Stromal cell of bone marrow (primary cell): ENCODE measurements around the gene HDAC4.
"Not testable (repeated sequence)": the region's sequence is repeated elsewhere in the genome, so short reads cannot be mapped to it uniquely, and the experiment has no call there.

Source experiments
- DNase-seq: peaks from one replicate; pipeline ENCODE4 v3.0.0-alpha.2; 2012; ENCODE audit warnings: low read depth

Gene HDAC4

DNA sequence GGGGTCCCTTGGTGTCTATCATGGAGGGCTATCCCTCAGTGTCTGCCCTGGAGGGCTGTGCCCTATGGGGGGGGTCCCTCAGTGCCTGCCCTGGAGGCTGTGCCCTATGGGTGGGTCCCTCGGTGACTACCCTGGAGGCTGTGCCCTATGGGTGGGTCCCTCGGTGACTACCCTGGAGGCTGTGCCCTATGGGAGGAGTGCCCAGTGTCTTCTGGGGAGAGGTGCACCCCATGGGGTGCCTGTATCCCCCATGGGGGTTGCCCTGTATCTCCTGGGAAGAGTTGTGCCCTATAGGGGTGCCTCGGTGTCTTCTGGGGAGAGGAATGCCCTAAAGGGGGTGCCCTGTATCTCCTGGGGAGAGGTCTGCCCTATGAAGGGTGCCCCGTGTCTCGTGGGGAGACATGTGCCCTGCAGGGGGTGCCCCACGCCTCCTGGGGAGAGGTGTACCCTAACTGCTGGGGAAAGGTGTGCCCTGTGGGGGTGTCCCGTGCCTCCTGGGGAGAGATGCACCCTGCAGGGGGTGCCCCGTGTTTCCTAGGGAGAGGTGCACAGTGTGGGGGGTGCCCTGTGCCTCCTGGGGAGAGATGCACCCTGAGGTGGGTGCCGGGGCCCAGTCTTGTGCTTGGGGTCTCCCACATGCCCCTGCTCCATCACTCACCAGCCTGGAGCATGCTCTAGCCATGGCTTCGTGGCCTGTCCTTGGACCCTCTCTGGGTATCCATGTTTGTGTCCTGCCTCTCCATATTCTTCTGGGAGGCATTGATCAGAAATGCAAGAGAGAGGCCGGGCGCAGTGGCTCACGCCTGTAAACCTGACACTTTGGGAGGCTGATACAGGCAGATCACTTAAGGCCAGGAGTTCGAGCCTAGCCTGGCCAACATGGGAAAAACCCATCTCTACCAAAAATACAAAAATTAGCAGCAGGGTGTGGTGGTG is 215.6 kb downstream of the HDAC4 start:
- DNase-seq = no peak

DNA sequence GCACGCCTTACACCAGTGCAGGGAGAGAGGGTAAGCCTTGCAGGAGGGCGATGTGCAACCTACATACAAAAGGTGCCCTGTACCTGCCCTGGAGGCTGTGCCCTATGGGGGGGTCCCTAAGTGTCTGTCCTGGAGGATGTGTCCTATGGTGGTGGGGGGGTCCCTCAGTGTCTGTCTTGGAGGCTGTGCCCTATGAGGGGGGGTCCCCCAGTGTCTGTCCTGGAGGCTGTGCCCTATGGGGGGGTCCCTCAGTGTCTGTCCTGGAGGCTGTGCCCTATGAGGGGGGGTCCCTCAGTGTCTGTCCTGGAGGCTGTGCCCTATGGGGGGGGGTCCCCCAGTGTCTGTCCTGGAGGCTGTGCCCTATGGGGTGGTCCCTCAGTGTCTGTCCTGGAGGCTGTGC is 216.6 kb downstream of the HDAC4 start:
- DNase-seq = no peak

- no peak for DNase-seq
Observed at GRCh38 chr2:239182981-239183791, 217.6 kb downstream of the HDAC4 start.

DNA sequence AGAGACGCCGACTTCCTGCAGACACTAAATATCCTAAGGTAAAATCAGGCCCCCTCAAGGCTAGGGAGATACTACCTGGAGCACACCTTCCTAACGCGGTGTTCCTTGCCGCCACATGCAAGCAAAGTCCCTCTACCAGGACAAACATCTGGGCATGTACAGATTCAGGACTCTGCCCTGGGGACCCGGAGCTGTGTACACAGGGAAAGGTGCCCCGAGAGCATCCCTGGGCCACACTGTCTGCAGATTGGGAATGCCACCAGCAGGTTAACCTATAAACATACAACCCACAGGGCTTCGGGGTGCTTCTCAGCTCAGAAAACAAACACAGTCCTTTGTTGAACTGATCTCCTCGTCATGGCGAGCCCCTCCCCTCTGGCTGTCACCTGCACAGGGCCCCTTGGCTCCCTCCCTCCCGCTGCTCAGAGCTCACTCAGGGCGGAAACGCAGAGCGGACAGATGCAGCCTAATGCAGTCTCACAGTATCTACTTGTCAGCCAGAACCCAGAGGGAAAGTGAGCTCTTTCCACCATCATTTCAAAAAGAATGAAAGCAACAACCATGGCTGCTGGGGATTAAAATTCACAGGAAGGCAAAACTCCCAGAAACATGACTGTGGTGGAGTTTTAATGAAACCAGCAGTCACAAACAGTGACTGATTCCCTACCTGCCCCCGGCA is 218.8 kb downstream of the HDAC4 start:
- no peak for DNase-seq

DNA sequence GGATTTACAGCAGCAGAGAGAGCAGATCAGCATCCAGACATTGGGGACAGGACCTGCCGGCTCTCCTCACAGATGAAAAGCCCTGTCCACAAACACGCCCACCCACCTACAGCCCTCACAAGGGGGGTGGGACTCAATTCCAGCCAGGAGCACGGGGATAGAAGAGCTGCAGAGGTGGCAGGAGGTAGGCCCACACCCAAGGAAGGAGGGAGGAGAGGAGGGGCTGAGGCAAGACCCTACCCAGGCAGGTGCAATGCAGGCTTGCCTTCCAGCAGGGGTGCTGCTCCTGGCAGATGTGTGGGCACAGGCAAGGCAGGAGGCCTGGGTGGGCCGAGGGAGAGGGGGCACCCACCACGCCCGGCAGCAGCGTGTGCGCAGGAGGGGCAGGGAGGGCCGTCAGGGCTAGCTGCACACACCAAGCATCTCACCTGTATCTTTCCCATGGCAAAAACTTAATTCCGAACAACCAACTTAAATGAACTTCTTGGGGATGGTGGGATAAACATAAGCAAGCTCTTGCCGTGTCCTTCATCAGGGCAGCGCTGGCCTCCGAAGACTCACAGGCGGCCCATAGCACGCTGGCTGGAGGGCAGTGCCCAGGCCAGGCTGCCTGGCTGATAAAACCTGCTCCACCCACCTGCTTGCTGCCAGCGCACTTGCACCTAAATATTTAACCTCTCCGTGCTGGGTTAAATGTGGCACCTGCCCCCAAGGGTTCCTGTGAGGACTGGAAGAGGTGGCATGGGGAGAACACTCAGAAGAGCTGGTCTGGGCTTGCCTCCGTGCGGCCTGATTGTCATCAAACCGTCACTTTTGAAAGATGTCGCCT is 219.5 kb downstream of the HDAC4 start:
- DNase-seq = no peak

- no peak for DNase-seq
Observed at GRCh38 chr2:239180526-239181073, 220.2 kb downstream of the HDAC4 start.

DNA sequence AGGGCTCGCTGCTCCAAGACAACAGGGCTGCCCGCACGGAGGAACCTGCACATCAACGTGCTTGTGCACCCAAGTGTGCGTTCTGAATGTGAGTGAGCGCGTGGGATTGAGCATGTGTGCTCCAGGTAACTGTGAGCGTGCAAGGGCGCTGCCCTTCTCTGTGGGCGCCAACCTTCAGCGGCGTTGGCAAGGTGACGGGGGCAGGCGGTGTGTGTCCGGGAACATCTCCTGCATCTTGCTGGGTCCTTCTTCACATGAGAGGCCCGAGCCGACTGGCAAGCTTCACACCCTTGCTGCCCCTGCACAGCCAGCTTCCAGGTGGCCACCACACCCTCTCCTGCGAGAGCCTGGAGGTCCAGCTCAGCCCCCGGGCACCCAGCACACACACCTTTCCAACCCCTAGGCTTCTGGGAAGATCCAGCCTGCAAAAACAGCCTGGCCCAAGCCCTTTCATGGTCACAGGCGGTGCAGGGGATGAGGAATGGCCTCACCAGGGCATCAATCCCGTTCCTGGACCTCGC is 220.9 kb downstream of the HDAC4 start:
- DNase-seq = no peak

- no peak for DNase-seq
Observed at GRCh38 chr2:239178954-239179353, 221.9 kb downstream of the HDAC4 start.

DNA sequence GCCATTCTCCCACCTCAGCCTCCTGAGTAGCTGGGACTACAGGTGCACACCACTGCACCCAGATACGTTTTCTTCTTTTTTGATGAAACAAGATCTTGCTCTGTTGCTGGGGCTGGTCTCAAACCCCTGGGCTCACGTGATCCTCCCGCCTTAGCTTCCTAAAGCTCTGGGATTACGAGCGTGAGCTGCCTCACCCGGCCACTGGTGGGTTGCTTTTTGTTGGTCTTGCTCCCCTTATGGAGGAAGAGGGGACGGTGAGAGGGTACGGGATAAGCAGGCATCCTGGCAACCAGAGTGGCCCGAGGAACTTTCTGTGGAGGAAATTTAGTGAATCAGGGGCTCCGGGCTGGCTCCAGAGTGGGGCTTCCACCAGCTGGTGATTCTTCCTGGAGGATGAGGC is 222.3 kb downstream of the HDAC4 start:
- DNase-seq = no peak

- no peak for DNase-seq
Observed at GRCh38 chr2:239177908-239178307, 222.9 kb downstream of the HDAC4 start.

DNA sequence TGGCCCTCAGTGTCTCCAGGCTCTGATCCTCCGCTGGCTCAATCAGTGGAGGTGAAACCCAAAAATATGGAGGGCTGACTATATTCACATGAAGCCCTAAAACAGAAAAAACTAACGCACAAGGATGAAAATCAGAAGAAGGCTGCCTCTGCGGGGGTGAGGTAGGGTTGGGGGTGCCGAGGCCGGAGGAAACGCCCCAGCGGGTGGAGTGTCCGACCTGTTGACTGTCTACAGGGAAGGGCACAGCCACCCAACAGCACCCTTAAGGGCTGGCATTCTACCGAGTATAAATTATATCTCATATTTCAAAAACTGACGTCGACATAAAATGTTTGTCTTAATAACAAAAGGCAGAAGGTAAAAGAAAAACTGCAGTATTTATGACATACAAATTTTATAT is 223.5 kb downstream of the HDAC4 start:
- DNase-seq = no peak

DNA sequence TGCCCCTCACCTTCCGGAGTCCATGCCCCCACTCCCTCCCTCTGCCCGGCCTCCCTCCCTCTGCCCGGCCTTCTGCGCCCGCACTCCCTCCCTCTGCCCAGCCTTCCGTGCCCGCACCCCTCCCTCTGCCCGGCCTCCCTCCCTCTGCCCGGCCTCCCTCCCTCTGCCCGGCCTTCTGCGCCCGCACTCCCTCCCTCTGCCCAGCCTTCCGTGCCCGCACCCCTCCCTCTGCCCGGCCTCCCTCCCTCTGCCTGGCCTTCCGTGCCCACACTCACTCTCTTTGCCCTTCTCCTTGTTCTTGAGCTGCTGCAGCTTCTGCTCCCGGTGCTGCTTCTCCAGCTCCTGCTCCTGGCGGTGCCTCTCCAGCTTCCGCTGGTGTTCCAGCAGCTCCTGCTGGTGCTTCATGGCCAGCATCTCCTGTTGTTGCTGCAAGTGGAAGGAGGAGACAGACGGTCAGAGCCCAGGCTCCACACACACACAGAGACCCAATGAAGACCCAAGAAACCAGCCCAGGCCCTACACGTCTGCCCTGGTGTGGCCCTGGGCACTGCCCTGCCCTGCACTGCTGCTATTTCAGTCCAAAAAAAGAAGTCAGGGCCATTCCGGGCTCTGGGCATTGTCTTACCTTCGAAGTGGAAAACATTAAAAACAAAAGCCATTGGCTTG is 224.5 kb downstream of the HDAC4 start:
- not testable (repeated sequence) for DNase-seq

GRCh38 chr2:239175181-239175580 is 225.6 kb downstream of the HDAC4 start:
- DNase-seq = no peak

DNA sequence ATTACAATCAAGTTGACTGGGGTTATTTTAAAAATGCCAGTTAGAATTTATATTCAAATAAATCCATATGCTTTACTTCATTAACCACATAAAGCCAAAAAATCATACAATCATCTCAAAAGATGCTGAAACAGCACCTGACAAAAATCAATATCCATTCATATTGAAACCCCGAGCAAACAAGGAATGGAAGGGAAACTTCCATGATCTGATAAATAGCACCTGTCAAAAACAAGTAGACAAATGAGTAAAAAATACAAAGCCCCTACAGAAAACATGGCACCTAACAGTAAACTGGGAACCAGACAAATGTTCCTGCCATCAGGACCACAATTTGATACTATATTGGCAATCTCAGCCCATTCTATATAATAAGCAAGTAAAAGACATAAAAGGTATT is 227.5 kb downstream of the HDAC4 start:
- DNase-seq = no peak

DNA sequence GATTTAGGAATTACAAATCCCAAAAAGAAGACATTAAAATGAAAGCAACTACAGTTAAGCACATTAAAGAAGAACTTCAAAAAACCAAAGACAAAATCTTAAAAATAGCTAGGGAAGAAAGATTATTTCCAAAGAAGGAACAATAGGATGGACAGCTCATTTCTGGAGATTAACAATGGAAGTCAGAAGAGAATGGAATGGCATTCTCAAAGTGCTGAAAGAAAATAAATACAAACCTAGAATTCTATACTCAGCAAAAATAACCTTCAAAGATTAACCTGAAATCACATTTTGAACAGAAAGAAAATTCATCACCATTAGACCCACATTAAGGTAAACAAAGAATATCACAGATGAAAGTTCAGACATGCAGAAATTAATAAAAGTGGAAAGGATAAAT is 229.2 kb downstream of the HDAC4 start:
- no peak for DNase-seq

GRCh38 chr2:239169311-239170048 is 231.3 kb downstream of the HDAC4 start:
- DNase-seq = no peak

DNA sequence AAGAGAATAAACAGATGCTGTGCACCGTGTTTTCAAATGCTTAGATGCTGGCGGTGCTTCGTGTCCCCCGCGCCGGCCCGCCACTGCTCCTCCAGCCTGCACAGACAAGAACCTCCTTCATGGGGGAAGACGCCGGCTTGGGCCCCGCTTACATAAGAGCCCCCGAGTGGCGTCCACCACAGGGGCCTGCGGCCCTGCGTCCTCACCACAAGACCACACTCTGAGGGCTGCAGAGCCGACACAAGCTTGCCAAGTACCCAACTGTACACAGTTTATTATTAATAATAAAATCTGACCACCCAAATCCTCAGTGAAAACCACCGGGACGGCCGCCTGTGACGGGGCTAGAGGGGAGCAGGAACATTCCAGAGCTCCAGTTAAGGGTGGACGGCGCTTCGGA is 232.2 kb downstream of the HDAC4 start:
- DNase-seq = no peak

DNA sequence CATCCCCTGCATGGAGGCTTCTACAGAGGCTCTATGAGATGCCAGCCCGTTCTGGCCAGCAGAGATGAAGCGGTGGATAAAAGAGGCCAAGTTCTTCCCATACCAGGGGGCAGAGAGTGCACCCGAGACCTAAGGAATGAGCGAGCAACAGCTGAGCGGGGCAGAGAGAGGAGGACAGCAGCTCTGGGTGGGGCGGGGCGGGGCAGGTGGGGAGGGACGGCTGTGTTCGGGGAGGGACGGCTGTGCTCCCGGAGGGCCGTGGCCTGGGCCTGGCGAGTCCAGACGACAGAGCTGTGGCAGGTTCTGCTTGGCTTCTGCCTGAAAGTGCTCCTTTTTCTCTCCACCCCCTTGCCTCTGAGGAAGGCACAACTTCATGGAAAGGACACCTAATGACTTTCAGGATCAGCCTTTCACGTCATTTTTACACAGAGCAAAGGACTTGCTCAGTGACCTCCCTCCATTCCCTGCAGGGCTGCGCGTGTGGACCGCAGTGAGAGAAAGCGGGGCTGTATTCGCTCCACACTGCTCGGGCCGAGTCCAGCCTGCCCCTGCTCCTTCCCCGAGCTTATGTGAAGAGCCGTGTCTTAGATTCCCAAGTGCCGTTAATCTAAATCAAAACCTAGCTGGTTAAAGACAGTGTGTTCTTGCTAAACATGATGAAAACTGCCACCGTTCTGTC is 232.9 kb downstream of the HDAC4 start:
- DNase-seq = no peak

DNA sequence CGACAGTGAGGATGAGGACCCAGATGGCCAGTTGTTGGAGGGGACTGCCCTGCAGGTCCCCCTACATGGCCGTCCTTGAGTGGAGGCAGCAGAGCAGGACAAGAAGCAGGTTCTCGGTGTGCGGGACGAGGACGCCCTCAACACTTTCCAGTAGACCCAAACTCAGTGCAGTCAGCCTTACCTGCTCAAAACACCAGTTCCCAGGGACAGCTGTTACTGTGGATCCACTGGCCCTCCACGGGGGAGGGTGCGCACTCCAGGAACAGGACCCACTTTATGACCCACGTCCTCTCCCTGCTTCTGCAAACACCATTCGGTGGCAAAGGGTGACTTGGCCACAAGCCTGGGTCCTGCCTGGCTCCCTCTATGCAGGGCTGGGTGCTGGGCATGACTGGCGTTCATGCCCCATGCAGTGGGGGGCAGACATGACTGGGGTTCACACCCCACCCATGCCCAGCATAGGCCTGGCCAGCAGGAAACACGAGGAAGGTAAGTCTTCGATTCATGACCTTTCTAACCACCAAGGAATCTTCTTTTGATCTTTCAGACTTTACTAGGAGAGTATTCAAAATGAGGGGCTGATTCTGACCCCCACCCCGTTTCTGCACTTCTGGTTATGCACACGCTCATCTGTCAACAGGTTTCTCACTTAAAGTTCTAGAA is 233.7 kb downstream of the HDAC4 start:
- no peak for DNase-seq
